ENCODE results near the gene USF1.
"Not testable (repeated sequence)": the region's sequence is repeated elsewhere in the genome, so short reads cannot be mapped to it uniquely, and the experiment has no call there.

GRCh38 chr1:161019111-161019660, 26.6 kb downstream of the USF1 start:
- TF ChIP-seq CTCF, POLR2AphosphoS5, POLR2A, EP300 (IDR thresholded peaks at IDR 0.05): not testable (repeated sequence)
